Stomach (tissue), 9 donors: ENCODE measurements around the gene FCER1G. TPM values are rescaled to one million over a fixed set of nuclear protein-coding genes. Genes with fewer than 3 reads are reported as not detected.
A peak's percentile ranks its signal among the peaks of the same experiment; 100 is the strongest.

ENCODE experiments used
- DNase-seq, 2 donors: peaks; one replicate each; pipeline versions ENCODE4 v3.0.0 to v3.0.0-alpha.2; 2013 to 2019
- H3K27ac ChIP-seq, 5 donors: fragments of 200-600 bp in 4 of 5; sonication (generic) in 4 of 5; one replicate each; pipeline ENCODE4 v1.5.1; 2013 to 2019; ENCODE audit warnings: mild to moderate bottlenecking in 1 of 5, moderate library complexity in 1 of 5
- H3K27me3 ChIP-seq, 3 donors: fragments of 200-600 bp; sonication (generic); one replicate each; pipeline ENCODE4 v1.5.1; 2017 to 2019; ENCODE audit warnings: mixed run types in 1 of 3
- H3K36me3 ChIP-seq, 4 donors: fragments of 200-600 bp; sonication (generic); 1 replicate in 3 of 4; 2 replicates in 1 of 4; pipeline ENCODE4 v1.5.1; 2016 to 2019
- H3K4me1 ChIP-seq, 4 donors: fragments of 200-600 bp; sonication (generic); one replicate each; pipeline ENCODE4 v1.5.1; 2016 to 2019
- H3K4me3 ChIP-seq, 4 donors: fragments of 200-600 bp; sonication (generic) in 3 of 4; one replicate each; pipeline ENCODE4 v1.5.1; 2016 to 2019; ENCODE audit warnings: mild to moderate bottlenecking in 1 of 4
- H3K9me3 ChIP-seq, 4 donors: fragments of 200-600 bp; sonication (generic); one replicate each; pipeline ENCODE4 v1.5.1; 2016 to 2019
- CTCF ChIP-seq, 7 experiments: fragments of 450-650 bp in 4 of 7; fragments of 200-600 bp in 3 of 7; sonication (generic) in 3 of 7; IDR thresholded peaks; one replicate each; pipeline ENCODE4 v1.5.1; 2016 to 2019; ENCODE audit warnings: antibody characterized with exemption in 7 of 7, control low read depth in 2 of 7, mild to moderate bottlenecking in 1 of 7
- EP300 ChIP-seq: sonication (generic); formaldehyde crosslinking; IDR thresholded peaks from one replicate; pipeline ENCODE4 v1.6.1; 2017; ENCODE audit warnings: antibody characterized with exemption
- POLR2A ChIP-seq, 4 donors: fragments of 450-650 bp; IDR thresholded peaks; one replicate each; pipeline ENCODE4 v1.6.1; 2016; ENCODE audit warnings: antibody characterized with exemption in 4 of 4, control low read depth in 2 of 4, mild to moderate bottlenecking in 1 of 4, moderate library complexity in 1 of 4
- POLR2AphosphoS5 ChIP-seq, 3 donors: sonication (generic); formaldehyde crosslinking; IDR thresholded peaks; one replicate each; pipeline ENCODE4 v1.6.1; 2016; ENCODE audit warnings: antibody characterized with exemption in 3 of 3
- WGBS, 5 donors: extraction: QIAGEN DNeasy Blood & Tissue Kit in 3 of 5; methylation state at CpG; one replicate each; pipeline versions ENCODE4 v1.1.5 to v1.1.7; 2013 to 2018; 5-methylcytosine and 5-hydroxymethylcytosine counted together
- intact Hi-C: fragments of 100-400 bp; cut with DNase I; formaldehyde crosslinking; loops from one replicate; pipeline ENCODE4 v1.15.1; 2023; ENCODE audit warnings: low total_unique reads
- polyA plus RNA-seq, 3 donors: library from polyadenylated mRNA; stranded (reverse); fragments of 200-250 nt; gene quantifications; one replicate each; pipeline ENCODE4 v1.2.3, GENCODE V29; 2013
- total RNA-seq, 5 donors: library from RNA; depleted of rRNA; stranded (reverse); fragments of >200 nt; gene quantifications; one replicate each; pipeline versions ENCODE4 v1.1.0 to v1.2.3, GENCODE V29; 2014 to 2016
- donor health status: healthy with polysubstance abuse.
- donor health status: Bipolar disorder and iron deficiency.
- donor health status: healthy.

FCER1G gene
- total and polyA plus RNA-seq, 8 donors, result 1.4 to 101 (median 27.0) TPM; not detected in 1

GRCh38 chr1:161267321-161267720, 52.2 kb downstream of the FCER1G start:
- H3K9me3 ChIP-seq, result no peaks in the 10 kb centered on the region
- H3K4me1 ChIP-seq, result peaks cover 0 to 12% (median 0%) of the 10 kb centered on the region in 4 donors
- TF ChIP-seq POLR2AphosphoS5 (IDR thresholded peaks at IDR 0.05) (no peak), CTCF (IDR thresholded peaks at IDR 0.05) (no peak), POLR2A (IDR thresholded peaks at IDR 0.05) (no peak), EP300 (no peak)
- 61 to 83% (median 69%) methylated on average over 3 of the region's 3 CpGs for WGBS, 5 donors
- H3K36me3 ChIP-seq, result no peaks in the 10 kb centered on the region
- H3K4me3 ChIP-seq, result no peak overlapping the region
- peaks cover 0 to 6% (median 0%) of the 10 kb centered on the region in 3 donors for H3K27me3 ChIP-seq
- intact Hi-C loops, result no loop called here
- peak in 1 of 2 donors; percentile 19 for DNase-seq
- no peak overlapping the region for H3K27ac ChIP-seq

Other genes starting within 250 kb of the FCER1G start
- 100 to 1,000 TPM in 1 of 5 donors, 10 to 100 TPM in 3, 1 to 10 TPM in 1; 7.6 to 130 (median 20.9) TPM for gene F11R, start 194.1 kb upstream of the FCER1G start, total RNA-seq
- gene F11R, start 194.1 kb upstream of the FCER1G start, polyA plus RNA-seq, result 10 to 100 TPM; 13.4 to 41.5 (median 29.2) TPM
- gene TSTD1, start 176.3 kb upstream of the FCER1G start, total RNA-seq, result 100 to 1,000 TPM in 1 of 5 donors, 10 to 100 TPM in 3, not detected in 1; 13.2 to 112 (median 42.7) TPM
- 100 to 1,000 TPM; 117 to 186 (median 158) TPM for gene TSTD1, start 176.3 kb upstream of the FCER1G start, polyA plus RNA-seq
- 100 to 1,000 TPM in 1 of 5 donors, 10 to 100 TPM in 3, 1 to 10 TPM in 1; 7.2 to 566 (median 65.2) TPM for gene USF1, start 169.3 kb upstream of the FCER1G start, total RNA-seq
- 10 to 100 TPM; 48.0 to 73.1 (median 55.9) TPM for gene USF1, start 169.3 kb upstream of the FCER1G start, polyA plus RNA-seq
- gene ARHGAP30, start 145.4 kb upstream of the FCER1G start, total RNA-seq, result 10 to 100 TPM in 3 of 5 donors, 1 to 10 TPM in 2; 2.6 to 28.6 (median 12.9) TPM
- gene ARHGAP30, start 145.4 kb upstream of the FCER1G start, polyA plus RNA-seq, result 1 to 10 TPM; 2.8 to 5.5 (median 4.6) TPM
- gene NECTIN4, start 125.7 kb upstream of the FCER1G start, total RNA-seq, result 10 to 100 TPM in 2 of 5 donors, 1 to 10 TPM in 3; 2.0 to 20.3 (median 7.0) TPM
- 10 to 100 TPM in 1 of 3 donors, 1 to 10 TPM in 2; 1.7 to 14.2 (median 2.6) TPM for gene NECTIN4, start 125.7 kb upstream of the FCER1G start, polyA plus RNA-seq
- 10 to 100 TPM in 1 of 5 donors, 1 to 10 TPM in 4; 1.3 to 41.4 (median 2.4) TPM for gene KLHDC9, start 116.9 kb upstream of the FCER1G start, total RNA-seq
- gene KLHDC9, start 116.9 kb upstream of the FCER1G start, polyA plus RNA-seq, result 1 to 10 TPM; 4.7 to 6.3 (median 5.3) TPM
- 10 to 100 TPM in 3 of 5 donors, not detected in 2; 11.6 to 21.3 (median 19.3) TPM for gene PFDN2, start 97.3 kb upstream of the FCER1G start, total RNA-seq
- gene PFDN2, start 97.3 kb upstream of the FCER1G start, polyA plus RNA-seq, result 100 to 1,000 TPM in 2 of 3 donors, 10 to 100 TPM in 1; 97.5 to 166 (median 122) TPM
- gene NIT1, start 97.2 kb upstream of the FCER1G start, total RNA-seq, result 10 to 100 TPM in 4 of 5 donors, 1 to 10 TPM in 1; 8.8 to 77.9 (median 20.9) TPM
- gene NIT1, start 97.2 kb upstream of the FCER1G start, polyA plus RNA-seq, result 10 to 100 TPM; 20.0 to 34.2 (median 27.3) TPM
- 10 to 100 TPM in 3 of 5 donors, 1 to 10 TPM in 2; 2.3 to 35.9 (median 14.3) TPM for gene DEDD, start 82.6 kb upstream of the FCER1G start, total RNA-seq
- gene DEDD, start 82.6 kb upstream of the FCER1G start, polyA plus RNA-seq, result 10 to 100 TPM; 16.5 to 31.9 (median 18.6) TPM
- 10 to 100 TPM in 4 of 5 donors, not detected in 1; 21.9 to 95.1 (median 33.6) TPM for gene UFC1, start 61.3 kb upstream of the FCER1G start, total RNA-seq
- gene UFC1, start 61.3 kb upstream of the FCER1G start, polyA plus RNA-seq, result 100 to 1,000 TPM; 163 to 206 (median 203) TPM
- gene USP21, start 55.8 kb upstream of the FCER1G start, total RNA-seq, result 10 to 100 TPM; 13.6 to 35.3 (median 22.9) TPM
- gene USP21, start 55.8 kb upstream of the FCER1G start, polyA plus RNA-seq, result 10 to 100 TPM; 16.2 to 23.2 (median 16.9) TPM
- gene PPOX, start 48.9 kb upstream of the FCER1G start, total RNA-seq, result 10 to 100 TPM in 4 of 5 donors, 1 to 10 TPM in 1; 9.5 to 52.7 (median 44.9) TPM
- 10 to 100 TPM; 16.8 to 32.0 (median 31.6) TPM for gene PPOX, start 48.9 kb upstream of the FCER1G start, polyA plus RNA-seq
- gene B4GALT3, start 37.8 kb upstream of the FCER1G start, total RNA-seq, result 10 to 100 TPM; 12.2 to 25.8 (median 17.3) TPM
- gene B4GALT3, start 37.8 kb upstream of the FCER1G start, polyA plus RNA-seq, result 10 to 100 TPM; 17.5 to 21.7 (median 18.8) TPM
- 10 to 100 TPM in 2 of 5 donors, 1 to 10 TPM in 2, under 1 TPM in 1; 0.89 to 20.6 (median 2.8) TPM for gene ADAMTS4, start 16.2 kb upstream of the FCER1G start, total RNA-seq
- 1 to 10 TPM; 1.1 to 4.2 (median 1.4) TPM for gene ADAMTS4, start 16.2 kb upstream of the FCER1G start, polyA plus RNA-seq
- 100 to 1,000 TPM in 2 of 5 donors, 10 to 100 TPM in 2, 1 to 10 TPM in 1; 9.9 to 165 (median 85.7) TPM for gene NDUFS2, start 12.9 kb upstream of the FCER1G start, total RNA-seq
- gene NDUFS2, start 12.9 kb upstream of the FCER1G start, polyA plus RNA-seq, result 10 to 100 TPM; 55.6 to 83.4 (median 81.9) TPM
- 1 to 10 TPM in 1 of 5 donors, not detected in 4; 5.3 TPM for gene APOA2, start 8.3 kb downstream of the FCER1G start, total RNA-seq
- gene APOA2, start 8.3 kb downstream of the FCER1G start, polyA plus RNA-seq, result not detected
- gene TOMM40L, start 10.8 kb downstream of the FCER1G start, total RNA-seq, result 1 to 10 TPM in 4 of 5 donors, under 1 TPM in 1; 0.58 to 7.3 (median 5.8) TPM
- 1 to 10 TPM; 7.9 to 9.9 (median 9.8) TPM for gene TOMM40L, start 10.8 kb downstream of the FCER1G start, polyA plus RNA-seq
- under 1 TPM in 1 of 5 donors, not detected in 4; 0.55 TPM for gene NR1I3, start 22.9 kb downstream of the FCER1G start, total RNA-seq
- not detected for gene NR1I3, start 22.9 kb downstream of the FCER1G start, polyA plus RNA-seq
- 10 to 100 TPM in 2 of 5 donors, not detected in 3; 17.6 to 19.4 TPM for gene PCP4L1, start 43.5 kb downstream of the FCER1G start, total RNA-seq
- 10 to 100 TPM in 1 of 3 donors, not detected in 2; 12.6 TPM for gene PCP4L1, start 43.5 kb downstream of the FCER1G start, polyA plus RNA-seq
- 10 to 100 TPM in 1 of 5 donors, 1 to 10 TPM in 1, not detected in 3; 1.3 to 15.1 TPM for gene MPZ, start 94.7 kb downstream of the FCER1G start, total RNA-seq
- 1 to 10 TPM; 1.4 to 2.8 (median 2.3) TPM for gene MPZ, start 94.7 kb downstream of the FCER1G start, polyA plus RNA-seq
- gene SDHC, start 99.1 kb downstream of the FCER1G start, total RNA-seq, result 100 to 1,000 TPM in 2 of 5 donors, 10 to 100 TPM in 3; 28.3 to 109 (median 83.1) TPM
- 100 to 1,000 TPM in 2 of 3 donors, 10 to 100 TPM in 1; 70.1 to 165 (median 152) TPM for gene SDHC, start 99.1 kb downstream of the FCER1G start, polyA plus RNA-seq
- not detected for gene CFAP126, start 152.6 kb downstream of the FCER1G start, total RNA-seq
- not detected for gene CFAP126, start 152.6 kb downstream of the FCER1G start, polyA plus RNA-seq